Smooth muscle cell (in vitro differentiated cells): ENCODE data around the gene ZNF407. TPM values are rescaled to one million over a fixed set of nuclear protein-coding genes. Genes with fewer than 3 reads are reported as not detected.

Experiments used
- DNase-seq: peaks from one replicate; lab custom pipeline; 2025; ENCODE audit not compliant: unreplicated experiment; lab: John Stamatoyannopoulos, UW
- H2AFZ ChIP-seq: fragments of 200-600 bp; sonication (generic); 2 replicates; pipeline ENCODE4 v1.6.0; 2016; ENCODE audit warnings: antibody characterized with exemption, low read depth, mild to moderate bottlenecking
- H3F3A ChIP-seq: fragments of 200-600 bp; sonication (generic); 2 replicates; pipeline ENCODE4 v1.6.0; 2017; ENCODE audit warnings: antibody characterized with exemption, low read depth
- H3K27ac ChIP-seq: fragments of 200-600 bp; sonication (generic); 2 replicates; pipeline ENCODE4 v1.5.1; 2016; ENCODE audit warnings: low read depth, mild to moderate bottlenecking
- H3K27me3 ChIP-seq: fragments of 200-600 bp; sonication (generic); 2 replicates; pipeline ENCODE4 v1.6.1; 2016; ENCODE audit warnings: low read depth, mild to moderate bottlenecking
- H3K36me3 ChIP-seq: fragments of 200-600 bp; sonication (generic); 2 replicates; pipeline ENCODE4 v1.5.1; 2016; ENCODE audit warnings: low read depth
- H3K4me1 ChIP-seq: fragments of 200-600 bp; sonication (generic); 2 replicates; pipeline ENCODE4 v1.5.1; 2016; ENCODE audit warnings: low read depth
- H3K4me2 ChIP-seq: fragments of 200-600 bp; sonication (generic); 2 replicates; pipeline ENCODE4 v1.6.0; 2016; ENCODE audit warnings: mild to moderate bottlenecking
- H3K4me3 ChIP-seq: fragments of 200-600 bp; sonication (generic); 2 replicates; pipeline ENCODE4 v1.5.1; 2016; ENCODE audit warnings: mild to moderate bottlenecking
- H3K79me2 ChIP-seq: fragments of 200-600 bp; sonication (generic); 2 replicates; pipeline ENCODE4 v1.6.0; 2016; ENCODE audit warnings: low read depth, mild to moderate bottlenecking
- H3K9ac ChIP-seq: fragments of 200-600 bp; sonication (generic); 2 replicates; pipeline ENCODE4 v1.6.0; 2016; ENCODE audit warnings: low read depth
- H3K9me3 ChIP-seq: fragments of 200-600 bp; sonication (generic); replicated peaks from 2 replicates; pipeline ENCODE4 v1.5.1; 2016; ENCODE audit warnings: low read depth
- H4K20me1 ChIP-seq: fragments of 200-600 bp; sonication (generic); 2 replicates; pipeline ENCODE4 v1.6.0; 2016; ENCODE audit warnings: low read depth
- CTCF ChIP-seq: fragments of 200-600 bp; sonication (generic); IDR thresholded peaks from 2 replicates; pipeline ENCODE4 v1.5.1; 2017; ENCODE audit warnings: borderline replicate concordance, mild to moderate bottlenecking, antibody characterized with exemption; ENCODE audit not compliant: insufficient read depth, poor library complexity, severe bottlenecking
- WGBS: methylation state at CpG from one replicate; pipeline ENCODE4 v1.1.7; 2016; ENCODE audit warnings: low lambda C conversion rate; 5-methylcytosine and 5-hydroxymethylcytosine counted together
- polyA plus RNA-seq: library from polyadenylated mRNA; unstranded; fragments of >200 nt; fragmentation: Nextera tagmentation; extraction: Ambion mirVana; gene quantifications from 2 replicates; pipeline ENCODE4 v1.2.1, GENCODE V29; 2016
- total RNA-seq: library from RNA; depleted of rRNA; stranded (reverse); fragments of >200 nt; gene quantifications from 2 replicates; pipeline ENCODE4 v1.2.3, GENCODE V29; 2014

ZNF407 gene
- total and polyA plus RNA-seq, 2 experiments from 2014 or later = 4.5 to 11.5 TPM

GRCh38 chr18:74692367-74693013, 94.8 kb downstream of the ZNF407 start:
- Histone ChIP-seq H3K4me3 (no peak overlapping the region), H2AFZ (no peak overlapping the region), H3K9ac (no peak overlapping the region), H3K27ac (no peak overlapping the region), H3K36me3 (no peaks in the 10 kb centered on the region), H3F3A (no peaks in the 10 kb centered on the region), H3K4me1 (no peaks in the 10 kb centered on the region), H3K79me2 (no peaks in the 10 kb centered on the region), H3K9me3 (no peaks in the 10 kb centered on the region), H4K20me1 (no peaks in the 10 kb centered on the region), H3K27me3 (no peaks in the 10 kb centered on the region), H3K4me2 (no peak overlapping the region)
- 91% methylated on average over 9 of the region's 9 CpGs for WGBS
- DNase-seq = no peak
- TF ChIP-seq CTCF = no peak

- Histone ChIP-seq H3K4me2 (no peak overlapping the region), H3K79me2 (no peaks in the 10 kb centered on the region), H3K27ac (no peak overlapping the region), H3K9me3 (no peaks in the 10 kb centered on the region), H3F3A (no peaks in the 10 kb centered on the region), H3K9ac (no peak overlapping the region), H2AFZ (no peak overlapping the region), H3K4me3 (no peak overlapping the region), H3K27me3 (no peaks in the 10 kb centered on the region), H3K36me3 (no peaks in the 10 kb centered on the region), H4K20me1 (no peaks in the 10 kb centered on the region), H3K4me1 (no peaks in the 10 kb centered on the region)
- WGBS = 98% methylated on average over 1 of the region's 1 CpG
- TF ChIP-seq CTCF = no peak
- no peak for DNase-seq
Observed at GRCh38 chr18:74694436-74694835, 96.8 kb downstream of the ZNF407 start.

- no peaks in the 10 kb centered on the region for H3K9me3 ChIP-seq
- H3K4me1 ChIP-seq = no peaks in the 10 kb centered on the region
- H3K9ac ChIP-seq = no peak overlapping the region
- no peaks in the 10 kb centered on the region for H3F3A ChIP-seq
- DNase-seq = no peak
- H4K20me1 ChIP-seq = no peaks in the 10 kb centered on the region
- H3K4me3 ChIP-seq = no peak overlapping the region
- no peak overlapping the region for H3K27ac ChIP-seq
- no peak overlapping the region for H3K4me2 ChIP-seq
- no peaks in the 10 kb centered on the region for H3K36me3 ChIP-seq
- H3K79me2 ChIP-seq = no peaks in the 10 kb centered on the region
- no peaks in the 10 kb centered on the region for H3K27me3 ChIP-seq
- TF ChIP-seq CTCF = no peak
- 78% methylated on average over 5 of the region's 5 CpGs for WGBS
- no peak overlapping the region for H2AFZ ChIP-seq
Observed at GRCh38 chr18:74695170-74695569, 97.5 kb downstream of the ZNF407 start.

- Histone ChIP-seq H3K4me3 (no peak overlapping the region), H4K20me1 (no peaks in the 10 kb centered on the region), H3K4me2 (no peak overlapping the region), H3K9me3 (no peaks in the 10 kb centered on the region), H3K9ac (no peak overlapping the region), H3F3A (no peaks in the 10 kb centered on the region), H2AFZ (no peak overlapping the region), H3K36me3 (no peaks in the 10 kb centered on the region), H3K27ac (no peak overlapping the region), H3K4me1 (no peaks in the 10 kb centered on the region), H3K79me2 (no peaks in the 10 kb centered on the region), H3K27me3 (no peaks in the 10 kb centered on the region)
- TF ChIP-seq CTCF = no peak
- 84% methylated on average over 4 of the region's 4 CpGs for WGBS
- no peak for DNase-seq
Observed at GRCh38 chr18:74698881-74699280, 101.2 kb downstream of the ZNF407 start.
